Nasal cavity respiratory epithelium epithelial cell of viscerocranial mucosa (primary cell): ENCODE data around the gene TRPM8. TPM values are rescaled to one million over a fixed set of nuclear protein-coding genes. Genes with fewer than 3 reads are reported as not detected.

Source experiments
- total RNA-seq: library from RNA; depleted of rRNA; stranded (reverse); fragments of >200 nt; gene quantifications from 2 replicates; pipeline ENCODE4 v1.2.3, GENCODE V29; 2014

Gene TRPM8
- total RNA-seq: not detected in 2 replicates

DNA sequence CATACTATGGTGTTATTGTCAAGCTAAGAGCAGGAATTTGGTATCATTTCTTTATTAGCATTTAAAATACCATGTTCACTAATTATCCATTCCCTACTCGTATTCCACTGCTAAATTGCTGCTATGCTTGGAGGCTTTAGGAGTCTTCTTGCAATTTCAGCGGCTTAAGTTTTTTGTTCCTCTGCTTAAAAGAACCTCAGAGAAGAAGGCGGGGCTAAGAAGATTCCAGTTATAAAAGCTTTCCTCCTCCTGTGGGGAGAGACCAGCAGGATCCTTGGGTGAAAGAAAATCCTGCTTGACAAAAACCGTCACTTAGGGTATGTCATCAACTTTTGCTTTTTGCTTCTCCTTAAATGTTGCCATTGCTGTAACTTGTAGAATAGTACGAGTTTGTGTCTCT lies at the start of gene TRPM8:
Gene TRPM8, plus strand, starts transcription at position 258 of the 400 bp plus-strand sequence. CDS start 9,165 bp downstream, outside the sequence.

DNA sequence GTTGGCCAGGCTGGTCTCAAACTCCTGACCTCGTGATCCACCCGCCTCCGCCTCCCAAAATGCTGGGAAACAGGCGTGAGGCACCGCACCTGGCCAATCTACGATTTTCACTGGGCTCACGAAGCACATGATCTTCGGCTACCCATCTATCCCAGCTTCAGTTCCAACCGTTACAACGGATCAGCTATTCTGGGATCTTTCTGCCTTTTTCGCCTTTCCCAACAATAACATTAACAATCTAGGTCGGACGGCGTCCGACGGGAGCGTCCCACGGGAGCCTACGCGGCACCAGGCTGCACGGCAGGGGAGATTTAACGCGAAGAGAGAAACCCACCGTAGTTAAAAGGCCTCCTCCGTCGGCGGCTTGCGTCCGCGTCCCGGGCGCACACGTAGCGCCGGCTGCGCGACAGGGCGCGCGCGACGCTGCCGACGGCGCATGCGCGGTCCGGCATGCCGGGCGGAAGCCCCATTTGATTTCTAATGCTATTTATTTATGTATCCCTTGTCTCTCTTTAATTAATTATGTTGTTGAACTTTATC lies 49.1 kb upstream of the TRPM8 start, which contains the start of gene MSL3B:
Gene MSL3B, minus strand, starts transcription at position 394 of the 540 bp plus-strand sequence.

DNA sequence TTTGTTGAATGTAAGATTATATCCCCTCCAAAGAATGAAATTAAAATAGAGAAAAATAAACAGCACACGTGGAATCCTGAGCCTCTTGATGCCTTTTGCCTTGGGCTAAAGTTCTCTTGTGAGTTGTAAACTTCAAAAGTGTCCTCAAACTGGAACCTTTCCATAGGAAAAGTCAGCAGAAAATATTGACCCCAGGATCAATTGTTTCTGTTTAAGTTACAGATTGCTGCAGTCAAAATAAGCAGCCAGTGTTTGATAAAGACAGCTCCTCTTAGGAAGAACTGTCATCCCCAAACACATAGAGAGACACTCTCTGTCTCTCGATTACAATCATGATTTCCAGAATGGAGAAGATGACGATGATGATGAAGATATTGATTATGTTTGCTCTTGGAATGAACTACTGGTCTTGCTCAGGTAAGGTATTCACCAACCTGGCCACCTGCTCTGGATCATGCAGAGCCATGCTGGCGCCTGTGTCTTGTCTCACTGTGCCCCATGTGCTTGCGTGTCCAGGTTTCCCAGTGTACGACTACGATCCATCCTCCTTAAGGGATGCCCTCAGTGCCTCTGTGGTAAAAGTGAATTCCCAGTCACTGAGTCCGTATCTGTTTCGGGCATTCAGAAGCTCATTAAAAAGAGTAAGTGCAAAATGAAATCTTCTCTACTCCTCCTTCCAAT lies 133.4 kb downstream of the TRPM8 start, which contains the start of gene SPP2:
Gene SPP2, plus strand, starts transcription at position 248 of the 681 bp plus-strand sequence. Its CDS starts 85 bp downstream, at position 333.

Other genes with a start within 250 kb of the TRPM8 start
- gene UGT1A9, start 245.5 kb upstream of the TRPM8 start, total RNA-seq: not detected in 2 replicates
- under 0.01 and 1.3 TPM in 2 replicates for gene UGT1A7, start 235.5 kb upstream of the TRPM8 start, total RNA-seq
- 5.5 and 82.7 TPM in 2 replicates for gene UGT1A6, start 224.5 kb upstream of the TRPM8 start, total RNA-seq
- 2.3 TPM in 1 of 2 replicates, not detected in the other for gene UGT1A5, start 204.5 kb upstream of the TRPM8 start, total RNA-seq
- gene UGT1A4, start 198.6 kb upstream of the TRPM8 start, total RNA-seq: under 0.01 and 1.8 TPM in 2 replicates
- gene UGT1A3, start 188.3 kb upstream of the TRPM8 start, total RNA-seq: 2.8 TPM in 1 of 2 replicates, not detected in the other
- under 0.01 and 1.5 TPM in 2 replicates for gene UGT1A1, start 157.1 kb upstream of the TRPM8 start, total RNA-seq
- gene MROH2A, start 139.0 kb upstream of the TRPM8 start, total RNA-seq: not detected in 2 replicates
- under 0.01 and 0.14 TPM in 2 replicates for gene HJURP, start 62.8 kb upstream of the TRPM8 start, total RNA-seq
- not detected in 2 replicates for gene SPP2, start 133.3 kb downstream of the TRPM8 start, total RNA-seq